Endothelial cell (in vitro differentiated cells): ENCODE results near the gene DAZAP1. TPM values are rescaled to one million over a fixed set of nuclear protein-coding genes. Genes with fewer than 3 reads are reported as not detected.

ENCODE experiments used
- DNase-seq: peaks from one replicate; pipeline ENCODE4 v3.0.0; 2021; ENCODE audit warnings: low spot score
- H3K27ac Mint-ChIP-seq: one replicate; pipeline ENCODE4 v1.8.0; 2021; ENCODE audit warnings: mixed read lengths, inconsistent platforms; ENCODE audit not compliant: unreplicated experiment
- H3K27me3 Mint-ChIP-seq: one replicate; pipeline ENCODE4 v1.8.0; 2021; ENCODE audit warnings: mild to moderate bottlenecking, moderate library complexity, mixed read lengths, inconsistent platforms; ENCODE audit not compliant: unreplicated experiment
- H3K36me3 Mint-ChIP-seq: one replicate; pipeline ENCODE4 v1.8.0; 2021; ENCODE audit warnings: mild to moderate bottlenecking, low read depth, mixed read lengths, inconsistent platforms; ENCODE audit not compliant: unreplicated experiment
- H3K4me1 Mint-ChIP-seq: one replicate; pipeline ENCODE4 v1.8.0; 2021; ENCODE audit warnings: mild to moderate bottlenecking, mixed read lengths, inconsistent platforms; ENCODE audit not compliant: unreplicated experiment
- H3K4me3 Mint-ChIP-seq: one replicate; pipeline ENCODE4 v1.8.0; 2021; ENCODE audit warnings: mild to moderate bottlenecking, mixed read lengths, inconsistent platforms; ENCODE audit not compliant: unreplicated experiment
- H3K9me3 Mint-ChIP-seq: one replicate; pipeline ENCODE4 v1.8.0; 2021; ENCODE audit warnings: mixed read lengths, inconsistent platforms; ENCODE audit not compliant: unreplicated experiment
- CTCF ChIP-seq: fragments of 200-600 bp; sonication (generic); IDR thresholded peaks from one replicate; pipeline ENCODE4 v1.5.0; 2021; ENCODE audit warnings: antibody characterized with exemption; ENCODE audit not compliant: unreplicated experiment
- total RNA-seq: library from RNA; stranded (reverse); fragmentation: NEBNext Ultra II Directional; extraction: Animal tissue kit (Norgen Biotek cat#: 25700); gene quantifications from one replicate; pipeline ENCODE4 v1.2.1, GENCODE V29; 2021; ENCODE audit not compliant: unreplicated experiment

The DAZAP1 gene
- total RNA-seq, 1 donor from 2014 or later: 145 TPM

GRCh38 chr19:1394252-1395193 lies 12.9 kb upstream of the DAZAP1 start:
- H3K27me3 Mint-ChIP-seq: peaks cover 12% of the 10 kb centered on the region
- no peak overlapping the region for H3K27ac Mint-ChIP-seq
- H3K9me3 Mint-ChIP-seq: no peaks in the 10 kb centered on the region
- no peak for DNase-seq
- peaks cover 1% of the 10 kb centered on the region for H3K4me1 Mint-ChIP-seq
- H3K4me3 Mint-ChIP-seq: no peak overlapping the region
- no peak for TF ChIP-seq CTCF
- peaks cover 11% of the 10 kb centered on the region for H3K36me3 Mint-ChIP-seq

GRCh38 chr19:1395194-1396018 lies 12.0 kb upstream of the DAZAP1 start:
- Mint-ChIP-seq H3K4me3 (no peak overlapping the region), H3K9me3 (no peaks in the 10 kb centered on the region), H3K4me1 (no peaks in the 10 kb centered on the region), H3K27ac (no peak overlapping the region), H3K36me3 (peaks cover 9% of the 10 kb centered on the region), H3K27me3 (peaks cover 14% of the 10 kb centered on the region)
- DNase-seq: no peak
- TF ChIP-seq CTCF: no peak

- no peaks in the 10 kb centered on the region for H3K9me3 Mint-ChIP-seq
- peaks cover 7% of the 10 kb centered on the region for H3K36me3 Mint-ChIP-seq
- TF ChIP-seq CTCF: no peak
- no peak for DNase-seq
- no peak overlapping the region for H3K4me3 Mint-ChIP-seq
- H3K27ac Mint-ChIP-seq: no peak overlapping the region
- no peaks in the 10 kb centered on the region for H3K4me1 Mint-ChIP-seq
- peaks cover 13% of the 10 kb centered on the region for H3K27me3 Mint-ChIP-seq
These were observed 11.2 kb upstream of the DAZAP1 start for GRCh38 chr19:1396019-1396767.

GRCh38 chr19:1396768-1397679 lies 10.4 kb upstream of the DAZAP1 start:
- Mint-ChIP-seq H3K36me3 (peaks cover 5% of the 10 kb centered on the region), H3K9me3 (no peaks in the 10 kb centered on the region), H3K27me3 (peaks cover 15% of the 10 kb centered on the region), H3K4me1 (no peaks in the 10 kb centered on the region), H3K4me3 (no peak overlapping the region), H3K27ac (no peak overlapping the region)
- no peak for TF ChIP-seq CTCF
- DNase-seq: no peak
